Epithelial cell of esophagus (primary cell): ENCODE measurements around the gene ROBO1.

ENCODE experiments used
- DNase-seq: peaks from one replicate; pipeline ENCODE4 v3.0.0; 2010; ENCODE audit warnings: low read depth
- H3K4me3 ChIP-seq: 2 replicates; pipeline ENCODE4 v1.5.1; 2011; ENCODE audit warnings: mild to moderate bottlenecking, low read length, control low read depth
- TF ChIP-seq, protein P1 (sequence below): IDR thresholded peaks from 2 replicates; pipeline ENCODE4 v1.5.1; 2011; ENCODE audit warnings: low read depth, mild to moderate bottlenecking, low read length, control low read depth, inconsistent platforms; ENCODE audit not compliant: insufficient read depth; ENCODE audit errors: missing control alignments

Gene ROBO1

DNA sequence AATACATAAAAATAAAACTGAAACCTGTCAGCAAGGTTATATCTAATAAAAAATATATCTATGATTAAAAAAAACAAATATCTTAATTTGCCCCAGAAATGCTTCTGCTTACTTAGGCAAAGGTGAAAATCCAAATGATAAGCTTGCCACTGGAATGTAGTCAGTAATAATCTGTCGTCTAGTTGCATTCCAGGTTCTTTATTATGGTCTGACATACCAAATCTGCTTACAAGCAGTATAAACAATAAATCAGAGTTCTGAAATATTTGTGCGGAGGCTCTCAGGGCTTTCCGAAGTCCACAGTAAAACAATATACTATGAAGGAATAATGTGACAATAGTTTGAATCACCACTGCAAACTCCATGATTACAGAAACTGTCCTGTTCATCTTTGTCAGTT, 1133.5 kb downstream of the ROBO1 start:
- TF ChIP-seq, protein P1, sequence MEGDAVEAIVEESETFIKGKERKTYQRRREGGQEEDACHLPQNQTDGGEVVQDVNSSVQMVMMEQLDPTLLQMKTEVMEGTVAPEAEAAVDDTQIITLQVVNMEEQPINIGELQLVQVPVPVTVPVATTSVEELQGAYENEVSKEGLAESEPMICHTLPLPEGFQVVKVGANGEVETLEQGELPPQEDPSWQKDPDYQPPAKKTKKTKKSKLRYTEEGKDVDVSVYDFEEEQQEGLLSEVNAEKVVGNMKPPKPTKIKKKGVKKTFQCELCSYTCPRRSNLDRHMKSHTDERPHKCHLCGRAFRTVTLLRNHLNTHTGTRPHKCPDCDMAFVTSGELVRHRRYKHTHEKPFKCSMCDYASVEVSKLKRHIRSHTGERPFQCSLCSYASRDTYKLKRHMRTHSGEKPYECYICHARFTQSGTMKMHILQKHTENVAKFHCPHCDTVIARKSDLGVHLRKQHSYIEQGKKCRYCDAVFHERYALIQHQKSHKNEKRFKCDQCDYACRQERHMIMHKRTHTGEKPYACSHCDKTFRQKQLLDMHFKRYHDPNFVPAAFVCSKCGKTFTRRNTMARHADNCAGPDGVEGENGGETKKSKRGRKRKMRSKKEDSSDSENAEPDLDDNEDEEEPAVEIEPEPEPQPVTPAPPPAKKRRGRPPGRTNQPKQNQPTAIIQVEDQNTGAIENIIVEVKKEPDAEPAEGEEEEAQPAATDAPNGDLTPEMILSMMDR: no peak
- H3K4me3 ChIP-seq: no peak overlapping the region
- no peak for DNase-seq

DNA sequence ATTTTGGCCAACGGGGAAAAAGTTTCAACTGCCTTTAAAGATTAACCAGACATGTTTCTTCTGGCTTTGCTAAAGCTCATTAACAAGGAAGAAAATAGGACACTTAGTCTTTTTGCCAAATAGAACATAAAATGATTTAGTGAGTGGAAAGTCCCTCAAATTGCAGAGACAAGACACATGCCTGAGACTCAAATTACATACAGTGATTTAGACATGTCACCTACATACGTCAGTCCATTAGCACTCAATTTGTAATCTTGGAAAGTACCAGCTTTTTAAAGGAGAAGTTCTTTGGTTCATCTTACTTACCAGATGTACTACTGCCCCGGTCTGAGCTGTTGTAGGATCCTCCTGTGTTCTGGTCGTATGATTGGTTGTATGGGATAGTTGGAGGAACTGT, 1134.2 kb downstream of the ROBO1 start:
- TF ChIP-seq, protein P1: no peak
- DNase-seq: peak; percentile 62
- H3K4me3 ChIP-seq: no peak overlapping the region

DNA sequence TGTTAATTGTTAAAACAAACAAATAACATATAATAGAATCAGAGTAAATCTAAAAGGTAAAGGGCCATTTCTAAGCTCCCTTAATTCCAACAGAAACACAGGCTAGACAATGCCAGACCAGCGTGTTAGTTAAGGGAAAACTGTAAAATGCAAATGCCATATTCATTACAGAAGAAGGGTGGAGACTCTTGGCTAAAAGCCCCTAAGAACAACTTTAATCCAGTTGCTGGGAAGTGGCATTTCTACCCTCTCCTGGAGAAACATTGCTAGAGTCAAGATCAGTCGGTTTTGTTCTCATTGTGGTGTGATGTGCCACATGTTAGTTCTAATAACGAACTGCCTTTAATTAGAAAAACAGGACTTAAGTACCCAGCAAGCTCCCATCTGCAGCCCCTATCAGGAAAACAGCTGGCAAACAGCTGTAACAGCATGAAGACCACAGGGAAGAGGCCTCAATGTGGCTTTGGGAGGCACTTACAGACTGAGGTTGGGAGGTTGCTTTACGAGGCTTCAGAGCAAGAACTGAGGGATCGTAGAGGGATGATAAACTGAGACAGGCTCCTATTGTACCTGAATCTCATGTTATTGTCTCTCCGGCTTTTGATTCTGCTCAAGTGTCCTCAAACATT, 1134.8 kb downstream of the ROBO1 start:
- no peak overlapping the region for H3K4me3 ChIP-seq
- DNase-seq: no peak
- TF ChIP-seq, protein P1: no peak

DNA sequence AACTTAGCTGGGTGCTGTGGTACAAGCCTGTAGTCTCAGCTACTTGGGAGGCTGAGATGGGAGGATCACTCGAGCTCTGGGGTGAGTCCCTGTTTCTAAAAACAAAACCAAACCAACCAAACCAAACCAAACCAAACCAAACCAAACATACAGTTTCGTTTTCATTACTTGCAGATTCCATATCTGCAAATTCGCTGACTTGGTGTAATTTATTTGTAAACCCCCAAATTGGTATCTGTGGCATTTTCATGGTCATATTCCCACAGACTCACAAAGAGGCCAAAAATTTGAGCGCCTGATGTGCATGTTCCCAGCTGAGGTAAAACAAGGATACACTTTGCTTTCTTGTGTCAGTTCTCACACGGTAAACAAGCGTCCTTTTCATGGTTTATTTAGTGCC, 1138.3 kb downstream of the ROBO1 start:
- TF ChIP-seq, protein P1: no peak
- H3K4me3 ChIP-seq: no peak overlapping the region
- no peak for DNase-seq

DNA sequence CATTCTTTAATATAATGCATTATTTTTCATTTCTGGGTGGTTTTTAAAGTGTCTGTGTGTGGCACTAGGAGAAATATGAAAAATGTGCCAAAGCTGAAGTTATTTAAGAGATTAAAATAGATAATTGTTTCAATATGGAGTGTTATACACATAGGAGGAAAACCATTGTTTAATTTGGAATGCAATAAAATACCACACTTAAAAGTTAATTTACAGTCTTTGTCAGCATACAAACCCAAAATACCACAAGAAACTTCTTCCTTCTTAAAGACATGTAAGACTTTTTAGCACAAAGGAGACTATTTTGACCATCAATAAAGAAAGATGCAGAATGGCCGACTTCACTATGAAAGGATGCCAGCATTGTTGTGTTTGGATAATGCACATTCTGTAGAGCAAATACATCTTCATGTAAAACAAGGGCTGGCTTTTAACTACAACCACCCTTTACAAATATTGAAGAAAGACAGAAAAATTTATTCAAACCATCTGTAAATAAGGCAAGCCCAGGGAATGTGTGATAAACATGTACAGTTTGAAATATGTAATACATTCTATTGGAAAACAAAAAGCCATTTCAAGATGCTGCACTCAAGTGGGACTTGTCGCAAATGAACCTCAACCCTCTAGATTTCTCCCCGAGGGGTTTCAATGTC, 1146.6 kb downstream of the ROBO1 start:
- TF ChIP-seq, protein P1: no peak
- DNase-seq: no peak
- no peak overlapping the region for H3K4me3 ChIP-seq

DNA sequence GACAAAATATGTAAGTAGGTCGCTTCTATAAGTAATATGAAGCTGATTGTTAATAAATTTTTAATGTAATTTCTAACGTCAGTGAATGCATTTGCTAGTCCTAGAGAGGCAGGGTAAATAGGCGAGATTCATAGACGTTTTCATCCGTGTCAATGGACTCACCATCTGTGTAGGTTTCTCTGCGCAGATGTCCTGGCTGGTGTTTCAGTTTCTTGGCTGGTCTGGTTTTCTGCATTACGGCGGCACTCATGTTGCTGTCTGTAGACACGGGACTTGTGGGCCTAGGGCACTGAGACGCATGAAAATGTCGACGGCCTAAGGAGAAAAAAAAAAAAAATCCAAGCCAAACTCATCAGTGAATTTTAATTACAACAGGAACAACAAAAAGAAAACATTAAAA, 1153.3 kb downstream of the ROBO1 start:
- no peak overlapping the region for H3K4me3 ChIP-seq
- TF ChIP-seq, protein P1: no peak
- no peak for DNase-seq

DNA sequence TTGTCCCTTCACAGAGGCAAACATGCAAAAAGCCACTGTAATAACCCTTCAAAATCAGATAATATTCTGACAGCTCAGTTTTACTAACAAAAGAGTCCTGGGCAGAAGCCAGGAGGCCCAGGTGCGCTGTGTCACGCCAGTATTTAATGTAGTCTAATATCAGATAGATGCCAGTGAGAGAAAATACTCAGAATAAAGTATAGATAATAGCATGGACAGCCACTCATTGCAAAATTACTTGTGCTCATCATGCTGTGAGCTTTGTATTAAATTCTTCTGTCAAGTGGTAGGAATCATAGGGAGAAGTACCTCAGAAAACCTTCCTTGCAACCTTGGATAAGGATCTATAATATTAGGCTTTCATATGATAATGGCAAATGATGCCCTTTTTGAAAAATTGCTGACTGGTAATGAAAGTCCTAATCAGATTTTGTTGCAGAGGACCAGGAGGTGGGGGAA, 1154.3 kb downstream of the ROBO1 start:
- TF ChIP-seq, protein P1: no peak
- no peak for DNase-seq
- no peak overlapping the region for H3K4me3 ChIP-seq
